T-helper 1 cell treated with Interleukin-12 subunit alpha and Interleukin-12 subunit beta and Interleukin-4 antibody, amounts not matched to agents 30 μg/mL and 1 μg/mL, for 36 hours (primary cell): ENCODE measurements around the gene SACM1L.

Experiments used
- H3K27ac Mint-ChIP-seq: one replicate; pipeline ENCODE4 v1.8.0; 2021; ENCODE audit warnings: mild to moderate bottlenecking, mixed read lengths
- H3K27me3 Mint-ChIP-seq: one replicate; pipeline ENCODE4 v1.8.0; 2021; ENCODE audit warnings: low read depth, mixed read lengths
- H3K36me3 Mint-ChIP-seq: one replicate; pipeline ENCODE4 v1.8.0; 2021; ENCODE audit warnings: low read depth, mixed read lengths
- H3K4me1 Mint-ChIP-seq: one replicate; pipeline ENCODE4 v1.8.0; 2021; ENCODE audit warnings: low read depth, mixed read lengths
- H3K4me3 Mint-ChIP-seq: one replicate; pipeline ENCODE4 v1.8.0; 2021; ENCODE audit warnings: mild to moderate bottlenecking, moderate library complexity, mixed read lengths
- H3K9me3 Mint-ChIP-seq: one replicate; pipeline ENCODE4 v1.8.0; 2021; ENCODE audit warnings: mixed read lengths

The SACM1L gene

DNA sequence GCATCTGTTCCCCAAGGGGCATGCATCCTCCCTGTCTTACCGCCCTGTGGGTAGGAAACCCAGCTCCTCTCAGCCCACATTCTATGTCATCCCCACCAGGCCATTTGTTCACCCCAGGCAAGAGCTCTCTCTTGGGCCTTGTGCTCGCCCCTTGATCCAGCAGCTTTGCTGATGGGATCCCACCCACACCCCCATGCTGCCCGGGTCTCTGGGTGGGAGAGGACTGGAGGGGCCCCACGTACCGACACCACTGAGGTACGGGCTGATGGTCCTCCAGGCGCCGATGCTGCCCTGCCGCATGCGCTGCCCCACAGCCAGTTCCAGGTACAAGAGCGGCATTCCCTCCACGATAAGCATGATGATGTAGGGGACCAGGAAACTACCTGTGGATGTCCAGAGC is 92.6 kb downstream of the SACM1L start:
- H3K9me3 Mint-ChIP-seq: peaks cover 7% of the 10 kb centered on the region
- H3K27me3 Mint-ChIP-seq: peaks cover 29% of the 10 kb centered on the region
- no peaks in the 10 kb centered on the region for H3K4me1 Mint-ChIP-seq
- H3K27ac Mint-ChIP-seq: no peak overlapping the region
- H3K4me3 Mint-ChIP-seq: no peak overlapping the region
- no peaks in the 10 kb centered on the region for H3K36me3 Mint-ChIP-seq

DNA sequence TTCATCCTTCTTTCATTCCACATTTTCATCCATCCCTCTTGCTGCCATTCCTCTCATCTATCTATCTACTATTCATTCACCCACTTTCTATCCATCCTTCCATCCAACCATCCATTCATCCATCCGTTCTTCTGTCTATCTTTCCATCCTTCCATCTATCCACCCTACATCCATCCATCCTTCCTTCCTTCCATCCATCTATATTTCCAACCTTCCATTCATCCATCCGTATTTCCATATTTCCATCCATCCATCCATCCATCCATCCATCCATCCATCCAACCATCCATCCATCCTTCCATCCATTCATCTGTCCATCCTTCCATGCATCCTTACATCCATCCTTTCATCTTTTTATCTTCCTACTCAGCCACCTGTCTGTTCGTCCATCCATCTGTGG is 93.2 kb downstream of the SACM1L start:
- Mint-ChIP-seq H3K36me3 (no peaks in the 10 kb centered on the region), H3K27me3 (peaks cover 35% of the 10 kb centered on the region), H3K27ac (no peak overlapping the region), H3K4me3 (no peak overlapping the region), H3K4me1 (no peaks in the 10 kb centered on the region), H3K9me3 (peaks cover 7% of the 10 kb centered on the region)

DNA sequence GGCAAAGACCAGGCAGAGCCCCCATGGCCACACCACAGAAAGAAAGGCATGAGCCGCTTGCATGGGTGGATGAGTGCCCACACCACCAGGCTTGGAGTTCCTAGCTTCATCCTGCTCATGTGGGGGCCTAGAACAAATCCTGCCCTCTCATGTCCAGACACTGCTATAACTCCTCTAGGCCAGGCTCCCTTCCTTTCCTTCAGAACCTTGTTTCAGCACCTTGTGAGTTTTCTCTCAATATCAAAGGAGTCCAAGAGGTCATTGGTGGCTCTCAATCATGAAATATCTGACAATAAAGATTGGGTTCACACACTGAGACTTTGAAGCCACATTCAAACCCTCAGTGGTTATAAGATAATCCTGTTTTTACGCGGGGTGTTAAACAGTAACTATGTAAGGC is 94.5 kb downstream of the SACM1L start:
- no peak overlapping the region for H3K4me3 Mint-ChIP-seq
- no peaks in the 10 kb centered on the region for H3K4me1 Mint-ChIP-seq
- H3K36me3 Mint-ChIP-seq: no peaks in the 10 kb centered on the region
- peaks cover 41% of the 10 kb centered on the region for H3K27me3 Mint-ChIP-seq
- peaks cover 7% of the 10 kb centered on the region for H3K9me3 Mint-ChIP-seq
- no peak overlapping the region for H3K27ac Mint-ChIP-seq

DNA sequence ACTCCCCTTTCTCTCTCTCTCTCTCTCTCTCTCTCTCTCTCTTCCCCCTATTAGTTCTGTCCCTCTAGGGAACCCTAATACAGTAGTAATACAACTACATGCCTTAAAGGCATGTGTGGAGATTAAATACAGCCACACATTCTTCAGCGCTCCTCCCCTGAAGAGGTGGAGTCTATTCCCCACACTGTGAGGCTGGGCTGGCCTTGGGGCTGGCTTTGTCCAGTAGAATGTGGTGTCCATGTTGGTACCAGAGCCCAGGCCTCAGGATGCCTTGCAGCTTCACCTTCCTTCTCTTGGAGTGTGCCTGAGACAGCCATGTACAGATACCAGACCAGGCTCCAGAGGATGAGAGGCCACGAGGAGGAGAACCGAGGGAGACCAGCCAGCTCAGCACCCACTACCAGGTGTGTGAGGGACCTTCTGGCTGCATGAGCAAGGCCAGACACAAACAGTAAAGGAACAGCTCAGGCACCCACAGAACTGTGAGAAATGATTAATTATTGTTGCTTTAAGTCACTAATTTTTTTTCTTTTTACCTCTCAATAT is 96.5 kb downstream of the SACM1L start:
- peaks cover 2% of the 10 kb centered on the region for H3K36me3 Mint-ChIP-seq
- no peak overlapping the region for H3K27ac Mint-ChIP-seq
- no peak overlapping the region for H3K4me3 Mint-ChIP-seq
- no peaks in the 10 kb centered on the region for H3K4me1 Mint-ChIP-seq
- peaks cover 19% of the 10 kb centered on the region for H3K9me3 Mint-ChIP-seq
- H3K27me3 Mint-ChIP-seq: peaks cover 57% of the 10 kb centered on the region

DNA sequence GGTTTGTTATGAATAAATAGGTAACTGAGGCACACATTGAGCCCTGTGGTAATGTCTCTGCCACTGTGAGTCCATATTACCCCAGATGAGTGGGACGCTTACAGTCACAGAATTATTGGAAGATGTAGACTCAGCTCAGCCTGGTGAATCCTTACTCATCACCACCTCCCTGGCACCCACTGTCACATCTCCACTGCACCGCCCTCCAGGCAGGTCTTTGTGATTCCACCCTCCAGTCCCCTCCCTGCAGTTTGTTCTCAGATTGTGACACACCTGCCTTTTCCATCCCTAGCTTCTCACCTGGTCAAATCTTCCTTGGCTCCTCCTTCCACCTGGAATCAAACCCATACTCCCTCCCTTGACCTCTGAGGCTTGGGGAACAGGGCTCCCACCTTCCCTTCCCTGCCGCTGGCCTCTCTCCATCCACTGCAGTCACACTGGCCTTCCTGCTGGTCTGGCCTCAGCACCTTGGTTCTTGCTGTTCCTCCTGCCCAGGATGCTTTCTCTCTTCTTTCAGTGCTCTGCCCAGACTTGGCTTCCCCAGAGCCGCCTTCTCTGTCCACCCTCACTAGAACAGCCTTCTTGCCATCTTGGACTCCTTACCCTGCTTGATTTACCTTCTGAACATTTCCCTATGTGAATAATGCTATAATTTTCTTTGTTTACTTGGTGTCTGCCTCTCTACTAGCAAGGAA is 97.8 kb downstream of the SACM1L start:
- Mint-ChIP-seq H3K36me3 (peaks cover 2% of the 10 kb centered on the region), H3K27me3 (peaks cover 67% of the 10 kb centered on the region), H3K4me3 (no peak overlapping the region), H3K4me1 (no peaks in the 10 kb centered on the region), H3K9me3 (peaks cover 19% of the 10 kb centered on the region), H3K27ac (no peak overlapping the region)

DNA sequence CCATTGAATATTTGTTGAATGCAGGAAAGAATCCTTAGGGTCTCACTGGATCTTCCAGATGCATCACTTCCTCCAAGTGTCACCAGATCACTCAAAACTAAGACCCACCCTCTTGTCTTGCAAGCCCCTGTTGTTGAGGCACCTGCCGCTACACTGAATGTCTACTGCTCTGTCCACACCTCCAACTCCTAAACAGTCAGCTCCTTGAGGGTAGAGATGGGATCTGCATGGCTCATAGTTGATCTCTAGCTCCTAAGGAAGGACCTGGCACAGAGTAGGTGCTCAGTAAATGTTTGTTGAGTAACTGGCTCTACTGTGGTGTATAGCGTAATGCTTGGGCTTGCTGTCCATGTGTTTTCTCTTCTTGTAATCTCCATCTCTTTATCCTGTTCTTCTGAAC is 98.4 kb downstream of the SACM1L start:
- H3K4me3 Mint-ChIP-seq: no peak overlapping the region
- H3K9me3 Mint-ChIP-seq: peaks cover 19% of the 10 kb centered on the region
- H3K27ac Mint-ChIP-seq: no peak overlapping the region
- H3K36me3 Mint-ChIP-seq: peaks cover 2% of the 10 kb centered on the region
- peaks cover 67% of the 10 kb centered on the region for H3K27me3 Mint-ChIP-seq
- no peaks in the 10 kb centered on the region for H3K4me1 Mint-ChIP-seq

DNA sequence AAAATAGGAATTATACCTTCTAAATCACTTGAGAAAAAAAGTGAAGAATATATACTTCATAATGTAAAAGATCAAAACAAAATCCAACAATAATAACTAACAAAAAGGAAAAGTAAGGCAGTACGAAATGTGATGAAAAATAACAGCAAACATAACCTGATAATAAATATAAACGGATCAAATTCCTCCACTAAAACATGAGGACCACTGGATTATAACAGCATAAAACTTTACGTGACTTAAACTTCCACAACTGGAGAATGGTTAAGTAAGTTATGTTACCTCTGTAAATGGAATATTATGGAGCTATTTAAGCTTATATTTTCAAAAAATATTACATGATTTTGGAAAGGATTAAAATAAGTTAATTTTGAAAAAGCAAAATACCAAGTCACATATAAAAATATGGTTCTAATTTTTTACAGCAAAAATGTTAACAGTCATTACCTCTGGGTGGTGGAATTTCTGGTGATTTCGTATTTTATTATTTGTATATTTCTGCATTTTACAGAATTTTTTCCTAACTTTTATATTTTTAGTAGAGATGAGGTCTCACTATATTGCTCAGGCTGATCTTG is 100.1 kb downstream of the SACM1L start:
- H3K36me3 Mint-ChIP-seq: peaks cover 2% of the 10 kb centered on the region
- peaks cover 75% of the 10 kb centered on the region for H3K27me3 Mint-ChIP-seq
- no peak overlapping the region for H3K27ac Mint-ChIP-seq
- H3K4me3 Mint-ChIP-seq: no peak overlapping the region
- H3K9me3 Mint-ChIP-seq: peaks cover 17% of the 10 kb centered on the region
- no peaks in the 10 kb centered on the region for H3K4me1 Mint-ChIP-seq

DNA sequence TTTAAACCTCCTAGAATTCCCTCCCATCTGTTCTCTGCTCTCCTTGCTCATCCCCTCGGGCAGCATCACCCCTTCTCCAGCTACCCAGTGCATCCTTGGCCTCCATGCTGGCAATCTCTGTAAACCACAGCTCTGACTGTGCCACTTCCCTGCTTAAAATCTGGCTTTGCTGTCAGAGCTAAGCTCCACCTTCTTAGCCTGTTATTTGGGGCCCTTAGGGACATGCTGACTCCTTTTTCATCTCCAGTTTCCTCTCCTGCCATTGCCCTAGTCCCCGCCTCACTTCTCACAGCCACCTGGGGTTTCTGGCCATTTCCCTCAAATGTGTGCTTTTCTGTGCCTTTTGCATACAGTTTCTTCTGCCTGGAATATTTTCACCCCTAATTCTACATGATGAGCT is 101.4 kb downstream of the SACM1L start:
- H3K27ac Mint-ChIP-seq: no peak overlapping the region
- no peak overlapping the region for H3K4me3 Mint-ChIP-seq
- peaks cover 12% of the 10 kb centered on the region for H3K9me3 Mint-ChIP-seq
- peaks cover 75% of the 10 kb centered on the region for H3K27me3 Mint-ChIP-seq
- peaks cover 2% of the 10 kb centered on the region for H3K36me3 Mint-ChIP-seq
- H3K4me1 Mint-ChIP-seq: peaks cover 3% of the 10 kb centered on the region

DNA sequence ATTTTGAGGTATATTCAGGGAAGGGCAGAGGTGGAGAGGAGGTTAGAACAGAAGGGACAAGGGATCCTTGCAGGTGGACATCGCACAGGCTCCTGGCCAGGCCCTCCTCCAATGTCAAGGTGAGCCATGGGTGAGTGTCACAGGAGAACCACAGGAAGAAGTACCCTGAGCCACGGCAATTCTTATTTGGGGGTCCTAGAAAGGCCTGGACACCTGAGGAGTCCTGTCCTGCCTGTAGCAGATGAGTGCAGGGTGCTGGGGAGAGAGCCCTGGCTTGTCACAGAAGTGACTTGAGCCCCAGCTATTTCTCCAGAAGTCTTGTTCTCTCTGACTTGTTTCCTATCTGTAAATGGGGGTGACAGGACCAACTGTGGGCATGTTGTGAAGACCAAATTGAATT is 102.8 kb downstream of the SACM1L start:
- H3K27me3 Mint-ChIP-seq: peaks cover 72% of the 10 kb centered on the region

DNA sequence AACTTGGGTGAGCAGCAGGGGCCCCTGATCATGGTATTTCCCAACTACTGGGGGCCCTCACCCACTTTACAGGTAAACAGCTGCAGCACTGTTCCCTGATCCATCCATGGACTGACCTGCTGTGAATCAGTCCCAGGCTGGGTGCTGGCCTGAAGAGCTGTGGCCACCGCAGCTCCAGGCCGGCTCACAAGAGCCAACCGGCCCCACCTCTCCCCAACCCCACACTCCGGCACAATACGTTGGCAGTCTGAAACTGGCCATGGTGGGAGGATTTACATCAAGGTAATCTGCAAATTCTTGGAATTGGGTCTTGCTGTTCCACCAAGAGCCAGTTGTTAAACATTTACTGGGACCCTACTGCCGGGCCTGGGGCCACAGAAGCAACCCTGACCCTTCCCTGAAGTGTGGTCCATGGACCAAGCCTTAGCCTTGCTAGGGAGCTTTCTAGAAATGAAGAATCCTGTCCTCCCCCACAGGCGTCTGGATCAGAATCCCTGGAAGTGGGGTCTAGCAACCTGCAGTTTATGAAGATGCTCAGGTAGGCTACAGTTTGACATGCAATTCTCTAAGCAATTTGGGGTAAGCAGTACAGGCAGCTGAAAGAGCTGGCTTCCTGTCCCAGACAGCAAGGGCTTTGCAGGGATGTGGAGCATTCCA is 103.4 kb downstream of the SACM1L start:
- Mint-ChIP-seq H3K36me3 (peaks cover 2% of the 10 kb centered on the region), H3K4me3 (no peak overlapping the region), H3K27me3 (peaks cover 73% of the 10 kb centered on the region), H3K9me3 (peaks cover 12% of the 10 kb centered on the region), H3K4me1 (peaks cover 4% of the 10 kb centered on the region), H3K27ac (no peak overlapping the region)

More for the DNA sequence above, 102.8 kb downstream of the SACM1L start:
- H3K27ac Mint-ChIP-seq: no peak overlapping the region
- H3K36me3 Mint-ChIP-seq: peaks cover 2% of the 10 kb centered on the region
- peaks cover 4% of the 10 kb centered on the region for H3K4me1 Mint-ChIP-seq
- no peak overlapping the region for H3K4me3 Mint-ChIP-seq
- peaks cover 12% of the 10 kb centered on the region for H3K9me3 Mint-ChIP-seq

DNA sequence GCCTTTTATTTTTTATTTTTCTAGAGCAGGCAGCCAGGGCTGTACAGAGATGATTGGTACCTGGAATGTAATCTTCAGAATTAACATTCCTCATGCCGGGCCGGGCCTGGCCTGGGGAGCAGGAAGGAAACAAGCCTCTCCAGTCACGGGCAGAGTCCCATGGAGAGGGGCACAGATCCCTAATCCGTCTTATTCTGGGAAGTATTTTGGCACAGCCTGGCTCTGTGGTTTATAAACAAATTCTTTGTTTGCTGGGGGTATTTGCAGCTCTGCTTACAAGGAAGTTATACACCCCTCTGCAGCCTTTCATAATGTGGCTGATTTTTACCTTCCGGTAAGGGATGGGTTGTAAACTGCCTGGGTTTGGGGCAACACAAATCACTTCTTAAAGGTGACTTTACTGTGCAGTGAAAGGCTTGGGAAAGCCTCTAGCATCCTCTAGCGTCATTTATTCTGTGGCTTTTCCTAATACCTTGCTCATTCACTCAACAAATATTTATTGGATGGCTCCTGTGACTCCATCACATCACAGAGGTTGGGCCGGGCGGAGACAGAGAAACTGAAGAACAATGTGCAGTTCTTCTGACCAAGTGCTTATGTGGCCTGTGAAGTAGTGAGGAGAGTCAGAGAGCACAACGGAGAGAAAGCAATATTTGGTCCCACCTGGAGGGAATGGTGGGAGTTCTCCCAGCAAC is 104.4 kb downstream of the SACM1L start:
- H3K4me1 Mint-ChIP-seq: peaks cover 4% of the 10 kb centered on the region
- H3K27me3 Mint-ChIP-seq: peaks cover 78% of the 10 kb centered on the region
- H3K9me3 Mint-ChIP-seq: peaks cover 12% of the 10 kb centered on the region
- no peak overlapping the region for H3K4me3 Mint-ChIP-seq
- no peak overlapping the region for H3K27ac Mint-ChIP-seq
- peaks cover 2% of the 10 kb centered on the region for H3K36me3 Mint-ChIP-seq

DNA sequence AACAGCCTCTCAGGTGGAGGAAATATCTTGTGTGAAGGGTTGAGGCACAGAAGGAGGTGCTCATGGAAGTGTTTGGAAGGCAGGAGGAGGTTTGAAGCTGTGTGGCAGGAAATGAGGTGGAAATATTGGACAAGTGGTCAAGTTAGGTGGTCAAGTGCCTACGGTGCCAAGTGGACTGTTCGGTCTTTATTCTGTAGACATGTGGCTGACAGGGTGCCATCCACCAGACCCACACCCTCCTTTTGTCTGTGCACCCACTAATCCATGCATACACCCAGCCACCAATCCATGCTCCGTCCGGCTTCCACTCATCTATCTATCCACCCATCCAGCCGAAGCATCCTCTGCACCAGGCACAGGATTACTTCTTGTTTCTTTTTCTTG is 105.0 kb downstream of the SACM1L start:
- H3K9me3 Mint-ChIP-seq: peaks cover 7% of the 10 kb centered on the region
- H3K27ac Mint-ChIP-seq: no peak overlapping the region
- H3K4me3 Mint-ChIP-seq: no peak overlapping the region
- peaks cover 4% of the 10 kb centered on the region for H3K4me1 Mint-ChIP-seq
- peaks cover 78% of the 10 kb centered on the region for H3K27me3 Mint-ChIP-seq
- no peaks in the 10 kb centered on the region for H3K36me3 Mint-ChIP-seq

DNA sequence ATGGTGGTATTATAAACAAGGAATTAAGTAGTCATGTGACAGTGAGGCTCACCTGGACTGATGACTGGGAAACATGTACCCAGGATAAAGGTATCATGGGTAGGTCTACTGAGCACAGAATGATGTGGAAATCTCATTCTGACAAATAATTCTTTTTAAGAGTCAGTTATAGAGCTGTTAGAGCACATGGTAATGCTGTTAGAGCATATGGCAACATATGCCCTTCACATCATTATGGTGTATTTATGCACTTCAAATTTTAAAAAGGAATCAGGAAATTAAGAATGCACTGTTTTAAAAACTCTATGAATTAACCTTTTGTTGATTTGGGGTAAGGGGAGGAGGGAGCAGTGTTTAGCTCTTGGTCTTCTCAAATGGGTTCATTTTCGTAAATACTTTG is 105.5 kb downstream of the SACM1L start:
- H3K9me3 Mint-ChIP-seq: peaks cover 6% of the 10 kb centered on the region
- H3K27ac Mint-ChIP-seq: no peak overlapping the region
- H3K4me3 Mint-ChIP-seq: no peak overlapping the region
- no peaks in the 10 kb centered on the region for H3K36me3 Mint-ChIP-seq
- peaks cover 4% of the 10 kb centered on the region for H3K4me1 Mint-ChIP-seq
- peaks cover 82% of the 10 kb centered on the region for H3K27me3 Mint-ChIP-seq
